Chondrocyte (in vitro differentiated cells): Measurements from ENCODE around the gene SYCP3. TPM values are rescaled to one million over a fixed set of nuclear protein-coding genes. Genes with fewer than 3 reads are reported as not detected.

Source experiments
- DNase-seq: peaks from one replicate; pipeline ENCODE4 v3.0.0; 2021; ENCODE audit warnings: mixed read lengths, low spot score
- H3K27ac Mint-ChIP-seq: one replicate; pipeline ENCODE4 v1.8.0; 2021; ENCODE audit warnings: mild to moderate bottlenecking, moderate library complexity, mixed read lengths; ENCODE audit not compliant: unreplicated experiment
- H3K27me3 Mint-ChIP-seq: 2 replicates; pipeline ENCODE4 v1.8.0; 2021; ENCODE audit warnings: low read depth, mixed read lengths
- H3K36me3 Mint-ChIP-seq: 2 replicates; pipeline ENCODE4 v1.8.0; 2021; ENCODE audit warnings: low read depth, mixed read lengths
- H3K4me1 Mint-ChIP-seq: 2 replicates; pipeline ENCODE4 v1.8.0; 2021; ENCODE audit warnings: low read depth, mild to moderate bottlenecking, mixed read lengths
- H3K4me3 Mint-ChIP-seq: one replicate; pipeline ENCODE4 v1.8.0; 2021; ENCODE audit warnings: mild to moderate bottlenecking, moderate library complexity, mixed read lengths; ENCODE audit not compliant: unreplicated experiment
- H3K9me3 Mint-ChIP-seq: 2 replicates; pipeline ENCODE4 v1.8.0; 2021; ENCODE audit warnings: low read depth, mixed read lengths
- total RNA-seq: library from RNA; stranded (reverse); gene quantifications from 3 replicates; pipeline ENCODE4 v1.2.1, GENCODE V29; 2021
- TF ChIP-seq, protein P1 (sequence below): fragments of 200-600 bp; sonication (generic); IDR thresholded peaks from 2 replicates; pipeline ENCODE4 v1.5.0; 2021; ENCODE audit warnings: antibody characterized with exemption, mild to moderate bottlenecking, moderate library complexity

SYCP3 gene
- total RNA-seq, 1 donor from 2014 or later: 0.05 TPM

DNA sequence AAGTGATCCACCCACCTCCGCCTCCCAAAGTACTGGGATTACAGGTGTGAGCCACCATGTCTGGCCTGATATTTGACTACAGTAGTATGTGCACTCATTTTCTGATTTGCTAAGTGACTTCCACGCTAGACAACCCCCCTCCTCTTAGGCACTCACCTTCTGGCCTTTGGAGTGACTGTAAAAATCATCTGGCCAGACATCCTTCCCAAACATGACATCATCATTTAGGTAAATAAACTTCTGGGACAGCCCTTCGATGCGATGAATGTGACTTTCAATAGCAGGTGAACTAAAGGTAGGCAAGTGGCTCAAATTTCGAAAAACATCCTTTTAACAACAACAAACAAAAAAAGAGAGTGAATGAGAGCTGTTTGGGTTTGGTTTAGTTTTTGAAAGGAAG, 30.6 kb upstream of the SYCP3 start:
- no peak for DNase-seq
- peaks cover 7% of the 10 kb centered on the region for H3K36me3 Mint-ChIP-seq
- no peaks in the 10 kb centered on the region for H3K4me1 Mint-ChIP-seq
- H3K9me3 Mint-ChIP-seq: no peaks in the 10 kb centered on the region
- H3K4me3 Mint-ChIP-seq: no peak overlapping the region
- TF ChIP-seq, protein P1, sequence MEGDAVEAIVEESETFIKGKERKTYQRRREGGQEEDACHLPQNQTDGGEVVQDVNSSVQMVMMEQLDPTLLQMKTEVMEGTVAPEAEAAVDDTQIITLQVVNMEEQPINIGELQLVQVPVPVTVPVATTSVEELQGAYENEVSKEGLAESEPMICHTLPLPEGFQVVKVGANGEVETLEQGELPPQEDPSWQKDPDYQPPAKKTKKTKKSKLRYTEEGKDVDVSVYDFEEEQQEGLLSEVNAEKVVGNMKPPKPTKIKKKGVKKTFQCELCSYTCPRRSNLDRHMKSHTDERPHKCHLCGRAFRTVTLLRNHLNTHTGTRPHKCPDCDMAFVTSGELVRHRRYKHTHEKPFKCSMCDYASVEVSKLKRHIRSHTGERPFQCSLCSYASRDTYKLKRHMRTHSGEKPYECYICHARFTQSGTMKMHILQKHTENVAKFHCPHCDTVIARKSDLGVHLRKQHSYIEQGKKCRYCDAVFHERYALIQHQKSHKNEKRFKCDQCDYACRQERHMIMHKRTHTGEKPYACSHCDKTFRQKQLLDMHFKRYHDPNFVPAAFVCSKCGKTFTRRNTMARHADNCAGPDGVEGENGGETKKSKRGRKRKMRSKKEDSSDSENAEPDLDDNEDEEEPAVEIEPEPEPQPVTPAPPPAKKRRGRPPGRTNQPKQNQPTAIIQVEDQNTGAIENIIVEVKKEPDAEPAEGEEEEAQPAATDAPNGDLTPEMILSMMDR: no peak
- H3K27me3 Mint-ChIP-seq: no peaks in the 10 kb centered on the region
- no peak overlapping the region for H3K27ac Mint-ChIP-seq

DNA sequence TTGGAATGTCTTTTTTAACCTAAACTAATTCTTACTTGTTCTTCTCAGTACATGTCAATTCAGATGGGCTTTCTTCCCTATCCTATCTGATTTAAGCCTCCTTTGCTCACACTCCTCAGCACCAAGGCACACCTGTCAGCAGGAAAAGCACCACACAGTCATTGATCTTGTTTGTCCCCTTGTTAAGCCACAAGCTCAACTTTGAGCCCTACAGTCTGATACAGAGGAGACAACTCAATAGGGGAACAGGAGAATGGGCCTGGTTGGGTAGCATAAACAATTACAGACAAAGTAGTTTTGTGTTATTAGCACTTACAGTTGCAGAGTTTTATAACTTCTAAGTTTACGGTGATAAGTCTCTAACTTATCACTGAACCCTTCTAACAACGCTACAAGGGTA, 29.5 kb upstream of the SYCP3 start:
- Mint-ChIP-seq H3K36me3 (peaks cover 9% of the 10 kb centered on the region), H3K4me1 (no peaks in the 10 kb centered on the region)

DNA sequence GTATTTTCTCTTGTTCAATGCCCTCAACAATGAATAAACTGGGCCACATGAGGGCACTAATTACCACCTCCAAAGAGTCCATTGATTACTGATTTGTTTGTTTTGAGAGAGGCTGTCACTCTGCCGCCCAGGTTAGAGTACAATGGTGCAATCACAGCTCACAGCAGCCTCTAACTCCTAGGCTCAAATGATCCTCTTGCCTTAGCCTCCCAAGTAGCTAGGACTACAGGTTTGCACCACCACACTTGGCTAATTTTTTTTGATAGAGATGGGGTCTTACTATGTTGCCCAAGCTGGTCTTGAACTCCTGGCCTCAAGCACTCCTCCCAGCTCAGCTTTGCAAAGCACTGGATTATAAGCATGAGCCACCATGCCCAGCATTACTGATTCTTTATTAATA, 28.3 kb upstream of the SYCP3 start:
- H3K4me3 Mint-ChIP-seq: no peak overlapping the region
- TF ChIP-seq, protein P1: no peak
- no peak for DNase-seq
- no peaks in the 10 kb centered on the region for H3K27me3 Mint-ChIP-seq
- H3K36me3 Mint-ChIP-seq: peaks cover 9% of the 10 kb centered on the region
- H3K9me3 Mint-ChIP-seq: no peaks in the 10 kb centered on the region
- no peak overlapping the region for H3K27ac Mint-ChIP-seq
- no peaks in the 10 kb centered on the region for H3K4me1 Mint-ChIP-seq

More for the DNA sequence above, 29.5 kb upstream of the SYCP3 start:
- Mint-ChIP-seq H3K9me3 (no peaks in the 10 kb centered on the region), H3K27me3 (no peaks in the 10 kb centered on the region), H3K27ac (no peak overlapping the region), H3K4me3 (no peak overlapping the region)
- DNase-seq: no peak
- TF ChIP-seq, protein P1: no peak

DNA sequence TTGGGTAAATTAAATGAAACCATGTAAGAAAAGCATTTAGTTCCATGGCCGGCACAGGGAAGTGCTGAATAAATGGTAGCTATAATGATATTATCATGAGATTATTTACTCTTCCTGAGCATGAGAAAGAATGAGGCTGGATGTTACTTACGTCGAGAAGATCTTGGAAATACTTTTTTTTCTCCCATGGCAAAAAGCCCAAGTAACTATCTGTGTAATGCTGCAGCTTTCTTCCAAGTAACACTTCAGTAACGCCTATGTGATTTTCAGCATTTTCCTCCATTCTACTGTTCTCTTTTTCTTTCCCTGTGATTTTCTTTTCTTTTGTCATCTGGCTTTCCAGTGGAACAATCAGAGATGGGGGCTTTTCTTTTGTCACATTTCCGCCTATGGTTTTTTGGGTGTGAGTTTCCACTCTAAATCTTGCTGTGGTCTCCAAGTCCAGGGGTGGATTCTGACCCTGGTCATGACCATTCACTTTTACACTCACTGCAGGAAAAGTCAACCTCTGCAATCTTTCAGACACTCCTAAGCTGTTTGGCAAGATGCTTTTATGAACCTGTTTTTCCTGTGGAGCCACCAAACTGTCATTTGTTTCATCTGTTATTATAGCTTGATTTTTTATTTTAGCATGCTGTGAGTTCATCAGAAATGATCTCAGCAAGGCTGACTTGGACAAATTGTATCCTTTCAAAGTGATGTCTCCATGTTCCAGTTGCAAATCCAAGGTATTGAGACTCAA, 25.0 kb upstream of the SYCP3 start:
- TF ChIP-seq, protein P1: no peak
- Mint-ChIP-seq H3K4me1 (peaks cover 9% of the 10 kb centered on the region), H3K27ac (no peak overlapping the region), H3K36me3 (peaks cover 5% of the 10 kb centered on the region), H3K4me3 (no peak overlapping the region), H3K27me3 (no peaks in the 10 kb centered on the region), H3K9me3 (no peaks in the 10 kb centered on the region)
- DNase-seq: no peak

DNA sequence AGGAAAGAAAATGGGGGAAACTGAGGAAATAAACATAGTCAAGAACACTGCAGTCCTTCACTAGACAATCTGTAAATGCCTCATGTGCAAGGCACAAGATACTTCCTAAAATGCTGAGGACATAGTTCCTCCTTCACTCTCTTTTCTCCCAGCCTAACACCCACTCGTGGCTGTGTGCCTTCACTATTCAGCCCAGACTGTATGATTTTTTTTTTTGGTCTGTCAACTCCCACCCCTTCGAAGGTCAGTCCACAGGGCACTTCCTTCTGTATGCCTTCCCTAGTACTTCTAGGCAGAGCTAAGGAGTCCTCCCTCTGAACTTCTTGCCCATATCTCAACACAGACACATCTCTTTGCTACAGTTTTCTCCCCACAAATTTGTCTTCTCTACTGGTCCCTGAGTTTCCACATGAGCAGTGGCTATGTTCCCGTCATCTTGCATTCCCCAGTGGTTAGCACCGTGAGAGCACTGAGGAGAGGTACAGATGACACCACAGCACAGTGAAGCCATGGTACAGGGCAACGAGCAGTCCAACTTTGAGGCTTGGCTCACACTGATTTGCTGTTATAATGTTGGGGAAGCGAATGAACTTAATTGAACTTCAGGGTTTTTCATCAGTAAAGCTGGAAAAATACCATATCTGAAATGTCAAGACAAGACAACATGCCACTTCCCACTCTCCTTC, 24.1 kb upstream of the SYCP3 start:
- Mint-ChIP-seq H3K27ac (no peak overlapping the region), H3K4me1 (peaks cover 9% of the 10 kb centered on the region), H3K4me3 (no peak overlapping the region), H3K9me3 (no peaks in the 10 kb centered on the region), H3K27me3 (no peaks in the 10 kb centered on the region), H3K36me3 (peaks cover 5% of the 10 kb centered on the region)
- DNase-seq: no peak
- TF ChIP-seq, protein P1: no peak
